Transverse colon (tissue), 4 donors: ENCODE results near the gene TOE1. TPM values are rescaled to one million over a fixed set of nuclear protein-coding genes. Genes with fewer than 3 reads are reported as not detected.
A peak's percentile ranks its signal among the peaks of the same experiment; 100 is the strongest.
"Not testable (repeated sequence)": the region's sequence is repeated elsewhere in the genome, so short reads cannot be mapped to it uniquely, and the experiment has no call there.

Source experiments
- DNase-seq: peaks from one replicate; pipeline ENCODE4 v3.0.0-alpha.2; 2019
- H3K27ac ChIP-seq, 4 donors: fragments of 200-600 bp; sonication (generic); 2 replicates each; pipeline ENCODE4 v1.5.1; 2016 to 2018; ENCODE audit warnings: inconsistent platforms in 4 of 4
- H3K27me3 ChIP-seq: fragments of 200-600 bp; sonication (generic); 2 replicates; pipeline ENCODE4 v1.5.1; 2017; ENCODE audit warnings: inconsistent platforms
- H3K36me3 ChIP-seq, 4 donors: fragments of 200-600 bp; sonication (generic); 2 replicates each; pipeline ENCODE4 v1.5.1; 2017 to 2019; ENCODE audit warnings: inconsistent platforms in 4 of 4
- H3K4me1 ChIP-seq, 4 donors: fragments of 200-600 bp; sonication (generic); 2 replicates each; pipeline ENCODE4 v1.5.1; 2017 to 2020; ENCODE audit warnings: inconsistent platforms in 4 of 4
- H3K4me3 ChIP-seq, 4 donors: fragments of 200-600 bp; sonication (generic); 1 replicate in 1 of 4; 2 replicates in 3 of 4; pipeline versions ENCODE4 v1.5.1 to v1.6.1; 2017 to 2019; ENCODE audit warnings: inconsistent platforms in 4 of 4
- H3K9me3 ChIP-seq, 2 donors: fragments of 200-600 bp; sonication (generic); 2 replicates each; pipeline ENCODE4 v1.5.1; 2017 to 2019; ENCODE audit warnings: inconsistent platforms in 2 of 2
- CTCF ChIP-seq, 5 experiments: fragments of 200-600 bp in 3 of 5; fragments of 450-650 bp in 2 of 5; sonication (generic) in 3 of 5; IDR thresholded peaks; 1 replicate in 2 of 5; 2 replicates in 3 of 5; pipeline ENCODE4 v1.5.1; 2016 to 2017; ENCODE audit warnings: antibody characterized with exemption in 5 of 5, inconsistent platforms in 3 of 5, mild to moderate bottlenecking in 2 of 5, moderate library complexity in 1 of 5
- EP300 ChIP-seq: sonication (generic); formaldehyde crosslinking; IDR thresholded peaks from one replicate; pipeline ENCODE4 v1.6.1; 2017; ENCODE audit warnings: antibody characterized with exemption, low read depth
- POLR2A ChIP-seq: fragments of 450-650 bp; IDR thresholded peaks from one replicate; pipeline ENCODE4 v1.6.1; 2016; ENCODE audit warnings: antibody characterized with exemption, mild to moderate bottlenecking, moderate library complexity
- POLR2AphosphoS5 ChIP-seq, 3 donors: sonication (generic); formaldehyde crosslinking; IDR thresholded peaks; one replicate each; pipeline ENCODE4 v1.6.1; 2016; ENCODE audit warnings: antibody characterized with exemption in 3 of 3
- WGBS, 2 donors: methylation state at CpG; one replicate each; pipeline ENCODE4 v1.1.5; 2018; ENCODE audit warnings: low coverage in 1 of 2; 5-methylcytosine and 5-hydroxymethylcytosine counted together
- in situ Hi-C, 4 donors: fragments of 200-750 bp; cut with MboI; loops; one replicate each; pipeline versions ENCODE4 v1.15.0 to v1.15.1; 2017; ENCODE audit warnings: low sequenced_read_pairs in 3 of 4, low pct_ligation_motif_present in 1 of 4, low pct_unique_long_range_greater_than_20kb in 1 of 4
- intact Hi-C: fragments of 100-400 bp; cut with DNase I; formaldehyde crosslinking; loops from one replicate; pipeline ENCODE4 v1.15.1; 2023; ENCODE audit warnings: low total_unique reads
- total RNA-seq, 4 donors: library from RNA; depleted of rRNA; stranded (reverse); fragments of >200 nt; gene quantifications; one replicate each; pipeline ENCODE4 v1.1.0, GENCODE V29; 2016

Gene TOE1
- 10 to 100 TPM in 3 of 4 donors, 1 to 10 TPM in 1; 4.8 to 58.7 (median 16.4) TPM for total RNA-seq

GRCh38 chr1:45339789-45340558 is at the start of gene TOE1, which contains the start of gene MUTYH:
TSS of gene TOE1 (plus strand) at chr1:45340170. CDS start at chr1:45340253, 83 bp downstream.
TSS of gene MUTYH (minus strand) at chr1:45340440. CDS start at chr1:45334505, 5,935 bp downstream.
- WGBS, 2 donors = 1% methylated on average over 36 of the region's 70 CpGs; no CpG with 5 or more reads in 1 of the 2 donors
- TF ChIP-seq POLR2A = peak; percentile 94
- TF ChIP-seq POLR2AphosphoS5 (IDR thresholded peaks at IDR 0.05) = peak; percentile 62 to 92 (median 83)
- TF ChIP-seq EP300 = no peak
- TF ChIP-seq CTCF (IDR thresholded peaks at IDR 0.05) = no peak
- intact Hi-C loops (no loop called here), in situ Hi-C loops (loop anchor here in 1 of 4 donors (10.0 kb wide), 1 partner anchor 235 kb away; no protein-coding TSS in a partner anchor)
- H3K4me3 ChIP-seq = peak within 1 kb of the TSS; percentile 60 to 89 (median 68)
- no peaks in the 10 kb centered on the region for H3K27me3 ChIP-seq
- peak within 1 kb of the TSS; percentile 90 to 98 (median 96) for H3K27ac ChIP-seq
- no peaks in the 10 kb centered on the region for H3K9me3 ChIP-seq
- peak; percentile 95 for DNase-seq
- peaks cover 9 to 57% (median 43%) of the 10 kb centered on the region in 4 donors for H3K4me1 ChIP-seq
- H3K36me3 ChIP-seq = peaks cover 0 to 26% (median 9%) of the 10 kb centered on the region in 4 donors

- H3K27me3 ChIP-seq, H3K4me3 ChIP-seq, DNase-seq, in situ Hi-C loops, H3K4me1 ChIP-seq, H3K27ac ChIP-seq, H3K36me3 ChIP-seq, H3K9me3 ChIP-seq, intact Hi-C loops: not testable (repeated sequence)
- 84 to 87% methylated on average over 4 to 6 of the region's 6 CpGs for WGBS, 2 donors
Measured at GRCh38 chr1:45291002-45291401, 49.0 kb upstream of the TOE1 start.

GRCh38 chr1:45291716-45292115 is 48.3 kb upstream of the TOE1 start:
- no peak for DNase-seq
- Histone ChIP-seq H3K9me3 (no peaks in the 10 kb centered on the region), H3K27ac (no peak overlapping the region), H3K27me3 (no peaks in the 10 kb centered on the region), H3K36me3 (no peaks in the 10 kb centered on the region), H3K4me1 (no peaks in the 10 kb centered on the region), H3K4me3 (no peak overlapping the region)
- intact Hi-C loops (no loop called here), in situ Hi-C loops (no loop called here)
- whole genome bisulfite sequencing, 2 donors = 60% methylated on average over 2 of the region's 2 CpGs; no CpG with 5 or more reads in 1 of the 2 donors
- TF ChIP-seq CTCF (IDR thresholded peaks at IDR 0.05) = no peak
- no peak for TF ChIP-seq POLR2A
- TF ChIP-seq EP300 = no peak
- TF ChIP-seq POLR2AphosphoS5 (IDR thresholded peaks at IDR 0.05) = no peak

- Histone ChIP-seq H3K27ac (no peak overlapping the region), H3K4me1 (peaks cover 0 to 2% (median 0%) of the 10 kb centered on the region in 4 donors), H3K36me3 (no peaks in the 10 kb centered on the region), H3K4me3 (no peak overlapping the region), H3K27me3 (no peaks in the 10 kb centered on the region), H3K9me3 (no peaks in the 10 kb centered on the region)
- in situ Hi-C loops = loop anchor here in 2 of 4 donors (5.0 kb wide), 1 partner anchor 276 kb away; no protein-coding TSS in a partner anchor
- 78 to 89% methylated on average over 1 to 8 of the region's 8 CpGs for WGBS, 2 donors
- no peak for TF ChIP-seq POLR2A
- intact Hi-C loops = no loop called here
- DNase-seq = no peak
Measured at GRCh38 chr1:45297666-45298356, 42.2 kb upstream of the TOE1 start.

GRCh38 chr1:45299296-45299695 is 40.7 kb upstream of the TOE1 start:
- no peak overlapping the region for H3K27ac ChIP-seq
- intact Hi-C loops = no loop called here
- WGBS, 2 donors = 33% methylated on average over 1 of the region's 1 CpG; no CpG with 5 or more reads in 1 of the 2 donors
- in situ Hi-C loops = loop anchor here in 2 of 4 donors (5.0 kb wide), 1 partner anchor 277 kb away; no protein-coding TSS in a partner anchor
- no peaks in the 10 kb centered on the region for H3K9me3 ChIP-seq
- peaks cover under 1 to 8% (median 2%) of the 10 kb centered on the region in 4 donors for H3K4me1 ChIP-seq
- DNase-seq = no peak
- no peaks in the 10 kb centered on the region for H3K27me3 ChIP-seq
- no peaks in the 10 kb centered on the region for H3K36me3 ChIP-seq
- no peak for TF ChIP-seq CTCF (IDR thresholded peaks at IDR 0.05)
- no peak for TF ChIP-seq POLR2AphosphoS5 (IDR thresholded peaks at IDR 0.05)
- no peak for TF ChIP-seq EP300
- TF ChIP-seq POLR2A = no peak
- no peak overlapping the region for H3K4me3 ChIP-seq
